ENCODE data around the gene PPP3R1.

PPP3R1 gene

GRCh38 chr2:68172521-68172920, 79.8 kb downstream of the PPP3R1 start:
- no peaks in the 10 kb centered on the region for H3K4me1 ChIP-seq (ENCODE audit: control insufficient read depth, insufficient read depth, low read length, poor library complexity, severe bottlenecking)
- WGBS, 2 experiments (ENCODE audit: insufficient coverage in 2 of 2): no CpG with 5 or more reads among the region's 2 CpGs
- H3K27ac ChIP-seq (ENCODE audit: low read depth, low read length, severe bottlenecking): no peak overlapping the region
- no peak overlapping the region for H3K4me3 ChIP-seq (ENCODE audit: extremely low read depth, insufficient read depth, low read length, poor library complexity, severe bottlenecking)
- H3K36me3 ChIP-seq (ENCODE audit: control insufficient read depth, insufficient read depth, low read length): peaks cover 67% of the 10 kb centered on the region
- H3K9me3 ChIP-seq (ENCODE audit: control insufficient read depth, low read length): no peaks in the 10 kb centered on the region

- Histone ChIP-seq H3K36me3 (ENCODE audit: control insufficient read depth, insufficient read depth, low read length) (peaks cover 68% of the 10 kb centered on the region), H3K9me3 (ENCODE audit: control insufficient read depth, low read length) (no peaks in the 10 kb centered on the region), H3K4me1 (ENCODE audit: control insufficient read depth, insufficient read depth, low read length, poor library complexity, severe bottlenecking) (no peaks in the 10 kb centered on the region), H3K4me3 (ENCODE audit: extremely low read depth, insufficient read depth, low read length, poor library complexity, severe bottlenecking) (no peak overlapping the region), H3K27ac (ENCODE audit: low read depth, low read length, severe bottlenecking) (no peak overlapping the region)
- 92 to 97% methylated on average over 3 of the region's 4 CpGs for WGBS, 2 experiments (ENCODE audit: insufficient coverage in 2 of 2)
Observed at GRCh38 chr2:68171684-68172083, 80.6 kb downstream of the PPP3R1 start.

GRCh38 chr2:68171146-68171545, 81.2 kb downstream of the PPP3R1 start:
- WGBS, 2 experiments (ENCODE audit: insufficient coverage in 2 of 2): 97 to 99% methylated on average over 6 to 7 of the region's 7 CpGs
- Histone ChIP-seq H3K36me3 (ENCODE audit: control insufficient read depth, insufficient read depth, low read length) (peaks cover 68% of the 10 kb centered on the region), H3K27ac (ENCODE audit: low read depth, low read length, severe bottlenecking) (no peak overlapping the region), H3K4me1 (ENCODE audit: control insufficient read depth, insufficient read depth, low read length, poor library complexity, severe bottlenecking) (no peaks in the 10 kb centered on the region), H3K4me3 (ENCODE audit: extremely low read depth, insufficient read depth, low read length, poor library complexity, severe bottlenecking) (no peak overlapping the region), H3K9me3 (ENCODE audit: control insufficient read depth, low read length) (no peaks in the 10 kb centered on the region)

- H3K4me1 ChIP-seq (ENCODE audit: control insufficient read depth, insufficient read depth, low read length, poor library complexity, severe bottlenecking): no peaks in the 10 kb centered on the region
- H3K9me3 ChIP-seq (ENCODE audit: control insufficient read depth, low read length): no peaks in the 10 kb centered on the region
- 100% methylated on average over 2 of the region's 4 CpGs for WGBS, 2 experiments (ENCODE audit: insufficient coverage in 2 of 2)
- peaks cover 71% of the 10 kb centered on the region for H3K36me3 ChIP-seq (ENCODE audit: control insufficient read depth, insufficient read depth, low read length)
- H3K4me3 ChIP-seq (ENCODE audit: extremely low read depth, insufficient read depth, low read length, poor library complexity, severe bottlenecking): no peak overlapping the region
- no peak overlapping the region for H3K27ac ChIP-seq (ENCODE audit: low read depth, low read length, severe bottlenecking)
Observed at GRCh38 chr2:68169308-68169707, 83.0 kb downstream of the PPP3R1 start.

GRCh38 chr2:68167186-68167585, 85.1 kb downstream of the PPP3R1 start:
- Histone ChIP-seq H3K9me3 (ENCODE audit: control insufficient read depth, low read length) (no peaks in the 10 kb centered on the region), H3K4me1 (ENCODE audit: control insufficient read depth, insufficient read depth, low read length, poor library complexity, severe bottlenecking) (no peaks in the 10 kb centered on the region), H3K36me3 (ENCODE audit: control insufficient read depth, insufficient read depth, low read length) (peaks cover 77% of the 10 kb centered on the region), H3K27ac (ENCODE audit: low read depth, low read length, severe bottlenecking) (no peak overlapping the region), H3K4me3 (ENCODE audit: extremely low read depth, insufficient read depth, low read length, poor library complexity, severe bottlenecking) (no peak overlapping the region)
- 89 to 97% methylated on average over 3 of the region's 3 CpGs for WGBS, 2 experiments (ENCODE audit: insufficient coverage in 2 of 2)

GRCh38 chr2:68163641-68164040, 88.7 kb downstream of the PPP3R1 start:
- 100% methylated on average over 1 of the region's 1 CpG; no CpG with 5 or more reads in 1 of the 2 experiments for WGBS, 2 experiments (ENCODE audit: insufficient coverage in 2 of 2)
- no peaks in the 10 kb centered on the region for H3K9me3 ChIP-seq (ENCODE audit: control insufficient read depth, low read length)
- no peak overlapping the region for H3K4me3 ChIP-seq (ENCODE audit: extremely low read depth, insufficient read depth, low read length, poor library complexity, severe bottlenecking)
- H3K27ac ChIP-seq (ENCODE audit: low read depth, low read length, severe bottlenecking): no peak overlapping the region
- no peaks in the 10 kb centered on the region for H3K4me1 ChIP-seq (ENCODE audit: control insufficient read depth, insufficient read depth, low read length, poor library complexity, severe bottlenecking)
- H3K36me3 ChIP-seq (ENCODE audit: control insufficient read depth, insufficient read depth, low read length): peaks cover 88% of the 10 kb centered on the region

GRCh38 chr2:68158134-68158447, 94.2 kb downstream of the PPP3R1 start:
- WGBS, 2 experiments (ENCODE audit: insufficient coverage in 2 of 2): no CpG with 5 or more reads among the region's 7 CpGs

GRCh38 chr2:68157402-68158133, 94.8 kb downstream of the PPP3R1 start, which contains the start of gene PNO1:
Gene PNO1 (plus strand): TSS chr2:68157888. CDS start chr2:68157935, 47 bp downstream.
- H3K4me3 ChIP-seq (ENCODE audit: extremely low read depth, insufficient read depth, low read length, poor library complexity, severe bottlenecking): peak within 1 kb of the TSS; percentile 80
- H3K27ac ChIP-seq (ENCODE audit: low read depth, low read length, severe bottlenecking): peak within 1 kb of the TSS; percentile 99
- 0% methylated on average over 35 to 42 of the region's 44 CpGs for WGBS, 2 experiments (ENCODE audit: insufficient coverage in 2 of 2)
- H3K4me1 ChIP-seq (ENCODE audit: control insufficient read depth, insufficient read depth, low read length, poor library complexity, severe bottlenecking): peaks cover 6% of the 10 kb centered on the region
- no peaks in the 10 kb centered on the region for H3K9me3 ChIP-seq (ENCODE audit: control insufficient read depth, low read length)
- H3K36me3 ChIP-seq (ENCODE audit: control insufficient read depth, insufficient read depth, low read length): peaks cover 31% of the 10 kb centered on the region

More at GRCh38 chr2:68158134-68158447, 94.2 kb downstream of the PPP3R1 start:
- peaks cover 36% of the 10 kb centered on the region for H3K36me3 ChIP-seq (ENCODE audit: control insufficient read depth, insufficient read depth, low read length)
- H3K27ac ChIP-seq (ENCODE audit: low read depth, low read length, severe bottlenecking): peak overlapping the region; percentile 99
- no peaks in the 10 kb centered on the region for H3K9me3 ChIP-seq (ENCODE audit: control insufficient read depth, low read length)
- peaks cover 6% of the 10 kb centered on the region for H3K4me1 ChIP-seq (ENCODE audit: control insufficient read depth, insufficient read depth, low read length, poor library complexity, severe bottlenecking)
- peak overlapping the region; percentile 80 for H3K4me3 ChIP-seq (ENCODE audit: extremely low read depth, insufficient read depth, low read length, poor library complexity, severe bottlenecking)

GRCh38 chr2:68157002-68157401, 95.3 kb downstream of the PPP3R1 start:
- Histone ChIP-seq H3K4me1 (ENCODE audit: control insufficient read depth, insufficient read depth, low read length, poor library complexity, severe bottlenecking) (peaks cover 6% of the 10 kb centered on the region), H3K36me3 (ENCODE audit: control insufficient read depth, insufficient read depth, low read length) (peaks cover 25% of the 10 kb centered on the region), H3K9me3 (ENCODE audit: control insufficient read depth, low read length) (no peaks in the 10 kb centered on the region), H3K4me3 (ENCODE audit: extremely low read depth, insufficient read depth, low read length, poor library complexity, severe bottlenecking) (peak overlapping the region; percentile 80), H3K27ac (ENCODE audit: low read depth, low read length, severe bottlenecking) (peak overlapping the region; percentile 99)
- WGBS, 2 experiments (ENCODE audit: insufficient coverage in 2 of 2): 0 to 1% methylated on average over 22 to 25 of the region's 28 CpGs

- H3K4me1 ChIP-seq (ENCODE audit: control insufficient read depth, insufficient read depth, low read length, poor library complexity, severe bottlenecking): peaks cover 7% of the 10 kb centered on the region
- peak overlapping the region; percentile 80 for H3K4me3 ChIP-seq (ENCODE audit: extremely low read depth, insufficient read depth, low read length, poor library complexity, severe bottlenecking)
- H3K27ac ChIP-seq (ENCODE audit: low read depth, low read length, severe bottlenecking): peak overlapping the region; percentile 99
- no peaks in the 10 kb centered on the region for H3K9me3 ChIP-seq (ENCODE audit: control insufficient read depth, low read length)
- peaks cover 20% of the 10 kb centered on the region for H3K36me3 ChIP-seq (ENCODE audit: control insufficient read depth, insufficient read depth, low read length)
- WGBS, 2 experiments (ENCODE audit: insufficient coverage in 2 of 2): 80 to 89% methylated on average over 1 of the region's 3 CpGs
Observed at GRCh38 chr2:68156419-68156818, 95.9 kb downstream of the PPP3R1 start.

GRCh38 chr2:68155618-68156017, 96.7 kb downstream of the PPP3R1 start:
- Histone ChIP-seq H3K36me3 (ENCODE audit: control insufficient read depth, insufficient read depth, low read length) (peaks cover 12% of the 10 kb centered on the region), H3K27ac (ENCODE audit: low read depth, low read length, severe bottlenecking) (no peak overlapping the region), H3K4me1 (ENCODE audit: control insufficient read depth, insufficient read depth, low read length, poor library complexity, severe bottlenecking) (peaks cover 15% of the 10 kb centered on the region), H3K9me3 (ENCODE audit: control insufficient read depth, low read length) (no peaks in the 10 kb centered on the region), H3K4me3 (ENCODE audit: extremely low read depth, insufficient read depth, low read length, poor library complexity, severe bottlenecking) (no peak overlapping the region)
- 88 to 100% methylated on average over 1 to 3 of the region's 7 CpGs for WGBS, 2 experiments (ENCODE audit: insufficient coverage in 2 of 2)

Data from mesodermal cell (in vitro differentiated cells).